Heart left ventricle (tissue), 16 donors: ENCODE measurements around the gene GNA14. TPM values are rescaled to one million over a fixed set of nuclear protein-coding genes. Genes with fewer than 3 reads are reported as not detected.

Experiments
- ATAC-seq, 4 donors: fragments of 200-7000 bp; cut with Tn5 transposase; one replicate each; pipeline ENCODE4 v1.9.1; 2020 to 2022; ENCODE audit warnings: moderate library complexity in 4 of 4, mild to moderate bottlenecking in 3 of 4, moderate number of reproducible peaks in 1 of 4
- DNase-seq, 5 donors: peaks; one replicate each; pipeline ENCODE4 v3.0.0-alpha.2; 2020
- H3K27ac ChIP-seq, 12 donors: fragments of 200-600 bp; sonication (generic) in 4 of 12; one replicate each; pipeline versions ENCODE4 v1.5.0 to v1.8.0; 2016 to 2022; ENCODE audit warnings: mild to moderate bottlenecking in 2 of 12
- H3K27me3 ChIP-seq, 9 donors: fragments of 200-600 bp; sonication (generic) in 2 of 9; one replicate each; pipeline versions ENCODE4 v1.5.1 to v1.8.0; 2016 to 2022; ENCODE audit warnings: mild to moderate bottlenecking in 3 of 9
- H3K36me3 ChIP-seq, 9 donors: fragments of 200-600 bp; sonication (generic) in 2 of 9; one replicate each; pipeline versions ENCODE4 v1.5.0 to v1.8.0; 2018 to 2022; ENCODE audit warnings: mild to moderate bottlenecking in 2 of 9
- H3K4me1 ChIP-seq, 12 donors: fragments of 200-600 bp; sonication (generic) in 4 of 12; one replicate each; pipeline versions ENCODE4 v1.5.0 to v1.8.0; 2016 to 2022; ENCODE audit warnings: mild to moderate bottlenecking in 3 of 12
- H3K4me3 ChIP-seq, 12 donors: fragments of 200-600 bp; sonication (generic) in 4 of 12; one replicate each; pipeline versions ENCODE4 v1.5.0 to v1.8.0; 2017 to 2022; ENCODE audit warnings: mild to moderate bottlenecking in 9 of 12, moderate library complexity in 4 of 12
- H3K9me3 ChIP-seq, 12 donors: fragments of 200-600 bp; sonication (generic) in 4 of 12; one replicate each; pipeline versions ENCODE4 v1.5.0 to v1.8.0; 2016 to 2022; ENCODE audit warnings: mild to moderate bottlenecking in 1 of 12
- CTCF ChIP-seq, 12 donors: fragments of 200-600 bp; sonication (generic) in 4 of 12; IDR thresholded peaks; one replicate each; pipeline versions ENCODE4 v1.5.0 to v1.8.0; 2018 to 2022; ENCODE audit warnings: antibody characterized with exemption in 12 of 12, mild to moderate bottlenecking in 5 of 12
- POLR2A ChIP-seq, 2 donors: fragments of 450-650 bp; IDR thresholded peaks; one replicate each; pipeline ENCODE4 v1.6.1; 2017; ENCODE audit warnings: antibody characterized with exemption in 2 of 2, mild to moderate bottlenecking in 2 of 2, moderate library complexity in 2 of 2
- WGBS, 4 donors: extraction: QIAGEN DNeasy Blood & Tissue Kit in 2 of 4; methylation state at CpG; one replicate each; pipeline versions ENCODE4 v1.1.5 to v1.1.7; 2013 to 2018; 5-methylcytosine and 5-hydroxymethylcytosine counted together
- intact Hi-C, 10 donors: fragments of 100-400 bp; cut with DNase I; formaldehyde crosslinking; loops; one replicate each; pipeline versions ENCODE4 v1.11.1 to v1.14.2; 2022
- polyA plus RNA-seq, 2 donors: library from polyadenylated mRNA; stranded (reverse); fragments of 200-250 nt; gene quantifications; one replicate each; pipeline ENCODE4 v1.2.3, GENCODE V29; 2013
- total RNA-seq, 9 donors: library from RNA; depleted of rRNA in 2 of 9; stranded (reverse); fragments of >200 nt in 2 of 9; fragmentation: NEBNext Ultra II Directional in 3 of 9; extraction: Animal tissue kit (Norgen Biotek cat#: 25700) in 3 of 9; gene quantifications; one replicate each; pipeline versions ENCODE4 v1.1.0 to v1.2.4, GENCODE V29; 2016 to 2023
- donor health status: ischemic (EF 13 %, LVEDD 7.1; RV severe dilation, severe dysfunction).
- donor health status: healthy with polysubstance abuse.
- donor health status: DM: no; HTN: yes; CAD: no.
- donor health status: DM: no; HTN: no; CAD: no.
- donor health status: ischemic (EF 25% LVEDD 6.9; RV normal size, moderate dysfunction).
- donor health status: ischemic (EF 25% LVEDD 5.7; RV mildly dilated, moderate dysfunction).
- donor health status: healthy.
- donor health status: DM: yes; HTN: yes; CAD: no.
- donor health status: ischemic (EF 35%, LVEDD 5.7; RV mildly dilated, moderate dysfunction).
- donor health status: nonischemic (EF 11% LVEDD 7.7; RV severe dilation, severe dysfunction).
- donor health status: DM: yes; HTN: yes; CAD: no.
- donor health status: PGD.
- donor health status: ischemic (EF 29% LVEDD 5.4; RV normal size, mild dysfunction).
- donor health status: nonischemic (EF 23%, LVEDD 6.1; RV moderate dilation, normal function).

The GNA14 gene
- total and polyA plus RNA-seq, 11 donors = 0.38 to 6.5 (median 1.3) TPM

- TF ChIP-seq CTCF (IDR thresholded peaks at IDR 0.05) = no peak
- TF ChIP-seq POLR2A (IDR thresholded peaks at IDR 0.05) = no peak
- H3K4me3 ChIP-seq = no peak overlapping the region
- no peak for ATAC-seq
- DNase-seq = no peak
- WGBS, 4 donors = 75 to 87% (median 85%) methylated on average over 2 of the region's 2 CpGs
- H3K36me3 ChIP-seq = peaks cover 0 to 7% (median 0%) of the 10 kb centered on the region in 9 donors
- H3K4me1 ChIP-seq = peaks cover 0 to 6% (median 0%) of the 10 kb centered on the region in 12 donors
- H3K9me3 ChIP-seq = no peaks in the 10 kb centered on the region
- intact Hi-C loops = no loop called here
- no peaks in the 10 kb centered on the region for H3K27me3 ChIP-seq
- no peak overlapping the region for H3K27ac ChIP-seq
Observed at GRCh38 chr9:77424993-77425392, 223.1 kb downstream of the GNA14 start.

- TF ChIP-seq CTCF (IDR thresholded peaks at IDR 0.05) = no peak
- TF ChIP-seq POLR2A (IDR thresholded peaks at IDR 0.05) = no peak
- ATAC-seq (no peak), DNase-seq (no peak)
- no peak overlapping the region for H3K4me3 ChIP-seq
- 68 to 83% (median 79%) methylated on average over 3 of the region's 3 CpGs for WGBS, 4 donors
- peaks cover 0 to 6% (median 0%) of the 10 kb centered on the region in 12 donors for H3K4me1 ChIP-seq
- peaks cover 0 to 12% (median 0%) of the 10 kb centered on the region in 9 donors for H3K36me3 ChIP-seq
- H3K9me3 ChIP-seq = no peaks in the 10 kb centered on the region
- intact Hi-C loops = no loop called here
- no peaks in the 10 kb centered on the region for H3K27me3 ChIP-seq
- no peak overlapping the region for H3K27ac ChIP-seq
Observed at GRCh38 chr9:77423841-77424240, 224.3 kb downstream of the GNA14 start.

GRCh38 chr9:77422969-77423368 is 225.2 kb downstream of the GNA14 start:
- DNase-seq (no peak), ATAC-seq (no peak)
- 93 to 97% (median 95%) methylated on average over 3 of the region's 3 CpGs for WGBS, 4 donors

More at GRCh38 chr9:77422969-77423368, 225.2 kb downstream of the GNA14 start:
- Histone ChIP-seq H3K27me3 (no peaks in the 10 kb centered on the region), H3K27ac (no peak overlapping the region), H3K4me1 (peaks cover 0 to 6% (median 0%) of the 10 kb centered on the region in 12 donors), H3K4me3 (no peak overlapping the region), H3K9me3 (no peaks in the 10 kb centered on the region), H3K36me3 (peaks cover 0 to 17% (median 0%) of the 10 kb centered on the region in 9 donors)
- TF ChIP-seq POLR2A (IDR thresholded peaks at IDR 0.05) = no peak
- no peak for TF ChIP-seq CTCF (IDR thresholded peaks at IDR 0.05)
- intact Hi-C loops = no loop called here
